Mucosa of descending colon (tissue), 3 donors: ENCODE data around the gene CRLF1. TPM values are rescaled to one million over a fixed set of nuclear protein-coding genes. Genes with fewer than 3 reads are reported as not detected.

Source experiments
- ATAC-seq: fragments of 200-7000 bp; cut with Tn5 transposase; one replicate; pipeline ENCODE4 v1.9.1; 2020; ENCODE audit warnings: mild to moderate bottlenecking, moderate library complexity
- DNase-seq, 3 donors: peaks; one replicate each; pipeline ENCODE4 v3.0.0-alpha.2; 2020
- H3K36me3 ChIP-seq: fragments of 200-600 bp; one replicate; pipeline ENCODE4 v1.8.0; 2021; ENCODE audit warnings: low read depth, mild to moderate bottlenecking
- H3K4me1 ChIP-seq: fragments of 200-600 bp; one replicate; pipeline ENCODE4 v1.8.0; 2021; ENCODE audit warnings: low read depth, mild to moderate bottlenecking
- H3K4me3 ChIP-seq: fragments of 200-600 bp; one replicate; pipeline ENCODE4 v1.8.0; 2021; ENCODE audit warnings: mild to moderate bottlenecking
- H3K9me3 ChIP-seq: fragments of 200-600 bp; one replicate; pipeline ENCODE4 v1.8.0; 2021; ENCODE audit warnings: mild to moderate bottlenecking
- CTCF ChIP-seq: fragments of 200-600 bp; IDR thresholded peaks from one replicate; pipeline ENCODE4 v1.8.0; 2022; ENCODE audit warnings: antibody characterized with exemption, mild to moderate bottlenecking
- intact Hi-C, 2 donors: fragments of 100-400 bp; cut with DNase I in 1 of 2; cut with micrococcal nuclease in 1 of 2; formaldehyde crosslinking; loops; one replicate each; pipeline versions ENCODE4 v1.11.0 to v1.11.1; 2022; cut with DNase I, micrococcal nuclease
- long read RNA-seq, 2 donors: library from polyadenylated mRNA; unstranded; transcript quantifications; one replicate each; pipeline ENCODE4 v2.0.0, GENCODE V29; 2019 to 2021
- total RNA-seq, 3 donors: library from RNA; stranded (reverse); fragmentation: NEBNext Ultra II Directional in 2 of 3; extraction: Animal tissue kit (Norgen Biotek cat#: 25700) in 2 of 3; gene quantifications; one replicate each; pipeline versions ENCODE4 v1.2.1 to v1.2.4, GENCODE V29; 2021 to 2023
- donor health status: DM: no; HTN: no; CAD: no; lungs with moderate emphysema.
- donor health status: DM: no; HTN: no; CAD: no.
- donor health status: DM: no; HTN: yes; CAD: no.

Gene CRLF1, protein sequence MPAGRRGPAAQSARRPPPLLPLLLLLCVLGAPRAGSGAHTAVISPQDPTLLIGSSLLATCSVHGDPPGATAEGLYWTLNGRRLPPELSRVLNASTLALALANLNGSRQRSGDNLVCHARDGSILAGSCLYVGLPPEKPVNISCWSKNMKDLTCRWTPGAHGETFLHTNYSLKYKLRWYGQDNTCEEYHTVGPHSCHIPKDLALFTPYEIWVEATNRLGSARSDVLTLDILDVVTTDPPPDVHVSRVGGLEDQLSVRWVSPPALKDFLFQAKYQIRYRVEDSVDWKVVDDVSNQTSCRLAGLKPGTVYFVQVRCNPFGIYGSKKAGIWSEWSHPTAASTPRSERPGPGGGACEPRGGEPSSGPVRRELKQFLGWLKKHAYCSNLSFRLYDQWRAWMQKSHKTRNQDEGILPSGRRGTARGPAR
- 1 to 10 TPM; 1.3 to 7.0 (median 6.6) TPM for total RNA-seq
- long read RNA-seq, donor 1, partial matches to known transcripts, result 1 of 23 reads
- long read RNA-seq, donor 1, other reads (novel, unspliced or antisense), result 19 of 23 reads
- long read RNA-seq, donor 2, partial matches to known transcripts, result 0 of 7 reads
- long read RNA-seq, donor 2, other reads (novel, unspliced or antisense), result 7 of 7 reads

DNA sequence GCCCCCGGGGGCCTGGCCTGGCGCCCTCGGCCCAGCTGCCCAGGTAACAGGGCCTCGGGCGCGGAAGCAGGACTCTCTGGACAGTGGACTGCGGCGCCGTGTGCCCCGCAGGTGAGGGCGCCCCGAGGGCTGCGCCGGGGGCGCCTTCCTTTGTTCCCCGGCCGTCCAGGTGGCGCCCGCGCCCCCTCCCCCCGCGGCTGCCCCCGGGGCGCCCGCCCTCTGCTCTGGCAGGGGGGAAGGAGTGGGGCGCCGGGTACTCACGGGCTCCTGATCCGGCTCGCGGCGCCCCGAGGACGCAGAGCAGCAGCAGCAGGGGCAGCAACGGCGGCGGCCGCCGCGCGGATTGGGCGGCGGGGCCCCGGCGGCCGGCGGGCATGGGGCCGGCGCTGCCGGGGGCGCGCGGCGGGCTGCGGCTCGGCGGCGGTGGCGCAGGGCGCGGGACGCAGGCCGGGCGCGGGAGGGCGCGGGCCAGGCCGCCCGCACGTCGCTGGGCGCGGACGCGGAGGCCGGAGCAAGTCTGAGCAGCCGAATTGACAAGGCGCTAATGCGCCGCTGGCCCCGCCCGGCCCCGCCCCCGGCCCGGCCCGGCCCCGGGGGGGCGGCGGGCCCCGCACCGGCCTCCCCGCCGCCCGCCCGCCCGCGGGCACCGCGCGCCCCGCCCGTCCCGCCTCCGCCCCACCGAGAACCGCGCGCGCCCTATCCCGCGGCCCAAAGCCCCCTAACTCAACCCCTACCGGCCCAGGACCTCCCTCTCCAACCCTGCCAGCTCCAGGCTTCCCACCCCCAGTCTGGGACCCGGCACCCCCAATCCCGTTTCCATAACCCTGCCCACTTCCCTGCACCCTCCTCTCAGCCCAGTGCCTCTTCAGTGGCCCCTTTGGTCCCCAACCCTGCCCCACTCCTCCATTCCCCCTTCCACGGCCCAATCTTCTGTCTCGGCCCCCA is at the start of gene CRLF1:
TSS of gene CRLF1 (minus strand) at position 519 of the 945 bp plus-strand sequence. CDS start at position 376, 143 bp downstream.
- DNase-seq (no peak), ATAC-seq (no peak)
- Histone ChIP-seq H3K36me3 (no peaks in the 10 kb centered on the region), H3K4me1 (peaks cover 17% of the 10 kb centered on the region), H3K9me3 (no peaks in the 10 kb centered on the region), H3K4me3 (no peak within 1 kb of the TSS)
- intact Hi-C loops, result no loop called here
- TF ChIP-seq CTCF, result no peak

- Histone ChIP-seq H3K36me3 (no peaks in the 10 kb centered on the region), H3K4me1 (no peaks in the 10 kb centered on the region), H3K4me3 (no peak overlapping the region), H3K9me3 (no peaks in the 10 kb centered on the region)
- no peak for TF ChIP-seq CTCF
- intact Hi-C loops, result no loop called here
- no peak for ATAC-seq
- no peak for DNase-seq
These were observed 48.7 kb upstream of the CRLF1 start for GRCh38 chr19:18655173-18655844.

DNA sequence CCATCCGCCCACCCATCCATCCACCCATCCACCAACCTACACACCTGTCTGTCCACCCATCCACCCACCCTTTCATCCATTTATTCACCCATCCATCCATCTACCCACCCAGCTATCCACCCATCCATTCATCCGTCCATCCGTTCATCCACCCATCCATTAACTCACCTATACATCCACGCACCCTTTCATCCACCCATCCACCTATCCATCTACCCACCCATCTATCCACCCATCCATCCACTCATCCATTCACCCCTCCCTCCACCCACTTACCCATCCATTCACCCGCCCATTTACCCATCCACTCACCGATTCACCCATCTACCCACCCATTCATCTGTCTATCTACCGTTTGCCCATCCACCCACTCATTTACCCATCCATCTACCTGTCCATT is 47.9 kb upstream of the CRLF1 start:
- H3K4me1 ChIP-seq, result no peaks in the 10 kb centered on the region
- H3K4me3 ChIP-seq, result no peak overlapping the region
- no peaks in the 10 kb centered on the region for H3K9me3 ChIP-seq
- H3K36me3 ChIP-seq, result no peaks in the 10 kb centered on the region
- intact Hi-C loops, result no loop called here
- TF ChIP-seq CTCF, result no peak
- DNase-seq, result no peak
- ATAC-seq, result no peak

DNA sequence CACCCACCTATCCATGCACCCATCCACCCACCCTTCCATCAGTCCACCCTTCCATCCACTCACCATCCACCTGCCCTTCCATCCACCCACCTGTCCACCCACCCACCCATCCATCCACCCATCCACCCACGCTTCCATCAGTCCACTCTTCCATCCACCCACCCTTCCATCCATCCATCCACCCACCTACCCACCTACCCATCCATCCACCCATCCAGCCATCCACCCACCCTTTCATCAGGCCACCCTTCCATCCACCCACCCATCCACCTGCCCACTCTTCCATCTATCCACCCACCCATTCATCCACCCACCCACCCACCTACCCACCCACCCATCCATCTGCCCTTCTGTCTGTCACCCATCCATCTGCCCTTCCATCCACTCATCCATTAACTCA is 47.3 kb upstream of the CRLF1 start:
- intact Hi-C loops, result no loop called here
- ATAC-seq (no peak), DNase-seq (no peak)
- Histone ChIP-seq H3K36me3 (no peaks in the 10 kb centered on the region), H3K9me3 (no peaks in the 10 kb centered on the region), H3K4me1 (no peaks in the 10 kb centered on the region), H3K4me3 (no peak overlapping the region)
- no peak for TF ChIP-seq CTCF

- no peak for TF ChIP-seq CTCF
- H3K9me3 ChIP-seq, result no peaks in the 10 kb centered on the region
- intact Hi-C loops, result no loop called here
- no peak for ATAC-seq
- no peak overlapping the region for H3K4me3 ChIP-seq
- H3K36me3 ChIP-seq, result no peaks in the 10 kb centered on the region
- DNase-seq, result no peak
- H3K4me1 ChIP-seq, result peaks cover 7% of the 10 kb centered on the region
These were observed 45.1 kb upstream of the CRLF1 start for GRCh38 chr19:18651733-18652132.
